A204.1 (cell line): ENCODE data around the gene AOC2.
"Not testable (repeated sequence)": the region's sequence is repeated elsewhere in the genome, so short reads cannot be mapped to it uniquely, and the experiment has no call there.

Experiments used
- FAIRE-seq: peaks from 2 replicates; lab custom pipeline; 2012; peaks lifted over from hg19 to GRCh38; lab: Jason Lieb, UNC

AOC2 gene

GRCh38 chr17:42882166-42882565 lies 37.8 kb downstream of the AOC2 start:
- FAIRE-seq, result no peak

GRCh38 chr17:42883802-42884558 lies 39.6 kb downstream of the AOC2 start:
- FAIRE-seq, result no peak

- FAIRE-seq, result not testable (repeated sequence)
These were observed 41.4 kb downstream of the AOC2 start for GRCh38 chr17:42885806-42886205.

- no peak for FAIRE-seq
These were observed 42.1 kb downstream of the AOC2 start for GRCh38 chr17:42886283-42887176.

- FAIRE-seq, result no peak
These were observed 45.4 kb downstream of the AOC2 start for GRCh38 chr17:42889809-42890208.

- FAIRE-seq, result no peak
These were observed 47.3 kb downstream of the AOC2 start for GRCh38 chr17:42891539-42892152.

GRCh38 chr17:42893359-42893758 lies 49.0 kb downstream of the AOC2 start:
- no peak for FAIRE-seq

GRCh38 chr17:42894283-42895184 lies 50.2 kb downstream of the AOC2 start:
- no peak for FAIRE-seq

GRCh38 chr17:42895185-42895555 lies 50.8 kb downstream of the AOC2 start:
- no peak for FAIRE-seq

- FAIRE-seq, result no peak
These were observed 53.9 kb downstream of the AOC2 start for GRCh38 chr17:42898147-42898811.

- not testable (repeated sequence) for FAIRE-seq
These were observed 55.6 kb downstream of the AOC2 start for GRCh38 chr17:42899981-42900380.
